ENCODE data around the gene NPR1.

GRCh38 chr1:153684892-153685291 is 6.4 kb downstream of the NPR1 start:
- TF ChIP-seq CTCF (IDR thresholded peaks at IDR 0.05) (no peak), POLR2A (IDR thresholded peaks at IDR 0.05; ENCODE audit: low read depth) (no peak)
